ENCODE measurements around the gene TUBB4B.
A peak's percentile ranks its signal among the peaks of the same experiment; 100 is the strongest.

GRCh38 chr9:137244486-137245449, 3.7 kb downstream of the TUBB4B start:
- TF ChIP-seq CTCF (IDR thresholded peaks at IDR 0.05) (no peak), POLR2A (IDR thresholded peaks at IDR 0.05) (peak in 2 of 3 donors; percentile 4 to 7)
